Keratinocyte (primary cell): ENCODE measurements around the gene GPATCH2.

Experiments used
- EZH2 ChIP-seq: IDR thresholded peaks from one replicate; pipeline ENCODE4 v1.6.1; 2012; ENCODE audit warnings: inconsistent platforms, mild to moderate bottlenecking, low read length, moderate library complexity
- TF ChIP-seq, protein P1 (sequence below), 3 experiments: IDR thresholded peaks in 1 of 3; conservative IDR thresholded peaks in 1 of 3; optimal IDR thresholded peaks in 1 of 3; 2 replicates in 2 of 3; 3 replicates in 1 of 3; pipeline versions ENCODE3 to v1.5.1; 2011; ENCODE audit warnings: low read length in 3 of 3, mild to moderate bottlenecking in 3 of 3, moderate library complexity in 2 of 3, control low read depth in 1 of 3, inconsistent platforms in 1 of 3; ENCODE audit not compliant: insufficient read depth in 2 of 3; ENCODE audit errors: extremely low read depth in 1 of 3

GRCh38 chr1:217590598-217590997 lies 40.3 kb downstream of the GPATCH2 start:
- TF ChIP-seq, protein P1, sequence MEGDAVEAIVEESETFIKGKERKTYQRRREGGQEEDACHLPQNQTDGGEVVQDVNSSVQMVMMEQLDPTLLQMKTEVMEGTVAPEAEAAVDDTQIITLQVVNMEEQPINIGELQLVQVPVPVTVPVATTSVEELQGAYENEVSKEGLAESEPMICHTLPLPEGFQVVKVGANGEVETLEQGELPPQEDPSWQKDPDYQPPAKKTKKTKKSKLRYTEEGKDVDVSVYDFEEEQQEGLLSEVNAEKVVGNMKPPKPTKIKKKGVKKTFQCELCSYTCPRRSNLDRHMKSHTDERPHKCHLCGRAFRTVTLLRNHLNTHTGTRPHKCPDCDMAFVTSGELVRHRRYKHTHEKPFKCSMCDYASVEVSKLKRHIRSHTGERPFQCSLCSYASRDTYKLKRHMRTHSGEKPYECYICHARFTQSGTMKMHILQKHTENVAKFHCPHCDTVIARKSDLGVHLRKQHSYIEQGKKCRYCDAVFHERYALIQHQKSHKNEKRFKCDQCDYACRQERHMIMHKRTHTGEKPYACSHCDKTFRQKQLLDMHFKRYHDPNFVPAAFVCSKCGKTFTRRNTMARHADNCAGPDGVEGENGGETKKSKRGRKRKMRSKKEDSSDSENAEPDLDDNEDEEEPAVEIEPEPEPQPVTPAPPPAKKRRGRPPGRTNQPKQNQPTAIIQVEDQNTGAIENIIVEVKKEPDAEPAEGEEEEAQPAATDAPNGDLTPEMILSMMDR (optimal IDR thresholded peaks at IDR 0.05 in 1 of 3, IDR thresholded peaks at IDR 0.05 in 1 of 3, conservative IDR thresholded peaks at IDR 0.05 in 1 of 3; ENCODE audit: extremely low read depth in 1 of 3, insufficient read depth in 2 of 3, low read length in 3 of 3): no peak
- no peak for TF ChIP-seq EZH2
